NT2/D1 (cell line): Measurements from ENCODE around the gene SLCO4A1.

Experiments
- SUZ12 ChIP-seq: IDR thresholded peaks from 2 replicates; pipeline ENCODE4 v1.6.1; 2011; ENCODE audit not compliant: insufficient read length, insufficient read depth; ENCODE audit errors: extremely low read depth
- YY1 ChIP-seq: IDR thresholded peaks from 2 replicates; pipeline ENCODE4 v1.6.1; 2011; ENCODE audit not compliant: insufficient read length, insufficient read depth
- ZNF274 ChIP-seq: IDR thresholded peaks from 2 replicates; pipeline ENCODE4 v1.6.1; 2011; ENCODE audit warnings: mild to moderate bottlenecking, low read depth, low read length

- TF ChIP-seq SUZ12: no peak
- TF ChIP-seq ZNF274: no peak
- no peak for TF ChIP-seq YY1
Observed at GRCh38 chr20:62640870-62641269, 1.4 kb upstream of the SLCO4A1 start.
